GM12878 (cell line): Measurements from ENCODE around the gene LTBP4. TPM values are rescaled to one million over a fixed set of nuclear protein-coding genes. Genes with fewer than 3 reads are reported as not detected.

Experiments used
- ATAC-seq: fragments of 200-7000 bp; cut with Tn5 transposase; 3 replicates; pipeline ENCODE4 v1.9.1; 2020; ENCODE audit warnings: mild to moderate bottlenecking, moderate library complexity
- BruUV-seq: library from RNA; stranded (reverse); fragments of 400-500 nt; replicated peaks from 2 replicates; lab custom pipeline; 2021; lab: Mats Ljungman, UMichigan
- CTCF ChIA-PET: fragments of 300-600 bp; sonication (Branson Sonifier 250); formaldehyde crosslinking; extraction: SDS; loops from one replicate; lab custom pipeline; 2021; ENCODE audit warnings: inconsistent platforms; lab: Yijun Ruan, JAX
- POLR2A ChIA-PET: fragments of 350-600 bp; formaldehyde crosslinking; extraction: SDS; loops from one replicate; lab custom pipeline; 2021; ENCODE audit warnings: inconsistent platforms; lab: Charles Lee
- RAD21 ChIA-PET: fragments of 300-600 bp; sonication (Branson Sonifier 250); formaldehyde crosslinking; loops from one replicate; lab custom pipeline; 2023; ENCODE audit warnings: antibody characterized with exemption; ENCODE audit not compliant: unreplicated experiment; lab: Charles Lee
- SMC1A ChIA-PET: fragments of 300-600 bp; sonication (Branson Sonifier 250); formaldehyde crosslinking; loops from one replicate; lab custom pipeline; 2023; ENCODE audit not compliant: unreplicated experiment, uncharacterized antibody; lab: Charles Lee
- DNase-seq: peaks from one replicate; pipeline ENCODE4 v3.0.0-alpha.2; 2011; ENCODE audit warnings: low read depth, low spot score
- FAIRE-seq: peaks from 3 replicates; lab custom pipeline; 2011; peaks lifted over from hg19 to GRCh38; lab: Jason Lieb, UNC
- H2AFZ ChIP-seq: 2 replicates; pipeline ENCODE4 v1.6.0; 2011; ENCODE audit warnings: low read depth, low read length, control low read depth; ENCODE audit not compliant: control insufficient read depth
- H3K27ac ChIP-seq: 2 replicates; pipeline ENCODE4 v1.5.1; 2011; ENCODE audit warnings: control low read depth; ENCODE audit not compliant: control insufficient read depth, insufficient read depth
- H3K27me3 ChIP-seq, 2 experiments: replicated peaks in 1 of 2; 2 replicates each; pipeline versions ENCODE4 v1.6.0 to v1.6.1; 2011; ENCODE audit warnings: low read length in 1 of 2; ENCODE audit not compliant: control insufficient read depth in 2 of 2, insufficient read depth in 2 of 2
- H3K36me3 ChIP-seq, 2 experiments: 2 replicates each; pipeline ENCODE4 v1.5.1; 2011; ENCODE audit warnings: low read length in 1 of 2; ENCODE audit not compliant: control insufficient read depth in 2 of 2, insufficient read depth in 2 of 2
- H3K4me1 ChIP-seq: 2 replicates; pipeline ENCODE4 v1.6.1; 2011; ENCODE audit warnings: mild to moderate bottlenecking, low read length, moderate library complexity, mixed read lengths; ENCODE audit not compliant: control insufficient read depth, insufficient read depth
- H3K4me2 ChIP-seq: 2 replicates; pipeline ENCODE4 v1.6.0; 2011; ENCODE audit warnings: control low read depth; ENCODE audit not compliant: control insufficient read depth, insufficient read depth
- H3K4me3 ChIP-seq: fragments of 200-600 bp; sonication (generic); 2 replicates; pipeline ENCODE4 v1.5.1; 2016
- H3K79me2 ChIP-seq: 2 replicates; pipeline ENCODE4 v1.6.0; 2011; ENCODE audit warnings: low read length; ENCODE audit not compliant: control insufficient read depth, insufficient read depth
- H3K9ac ChIP-seq: 2 replicates; pipeline ENCODE4 v1.8.0; 2011; ENCODE audit warnings: low read length, control low read depth, mixed read lengths; ENCODE audit not compliant: control insufficient read depth, insufficient read depth
- H3K9me3 ChIP-seq: replicated peaks from 3 replicates; pipeline ENCODE4 v1.5.1; 2011; ENCODE audit warnings: mild to moderate bottlenecking, low read length; ENCODE audit not compliant: control insufficient read depth, insufficient read depth
- H4K20me1 ChIP-seq: 2 replicates; pipeline ENCODE4 v1.6.0; 2011; ENCODE audit not compliant: control insufficient read depth, insufficient read depth
- CHD1 ChIP-seq: IDR thresholded peaks from 2 replicates; pipeline ENCODE4 v1.6.1; 2012; ENCODE audit warnings: low read depth, low read length, improper control_type of control experiment
- EZH2 ChIP-seq: IDR thresholded peaks from 2 replicates; pipeline ENCODE4 v1.6.1; 2012; ENCODE audit warnings: low read depth, mild to moderate bottlenecking, control low read depth, inconsistent platforms, low read length, borderline replicate concordance; ENCODE audit not compliant: control insufficient read depth
- FOXK2 ChIP-seq: fragments of 450-650 bp; IDR thresholded peaks from 2 replicates; pipeline ENCODE4 v1.6.1; 2017; ENCODE audit warnings: mild to moderate bottlenecking, moderate library complexity
- GATAD2B ChIP-seq: fragments of 450-650 bp; conservative IDR thresholded peaks from 2 replicates; pipeline ENCODE4 v1.6.1; 2017; ENCODE audit warnings: low read depth, mild to moderate bottlenecking, moderate library complexity
- MAX ChIP-seq: IDR thresholded peaks from 2 replicates; pipeline ENCODE4 v1.6.1; 2012; ENCODE audit warnings: low read depth, low read length, improper control_type of control experiment
- MYB ChIP-seq: fragments of 150-350 bp; IDR thresholded peaks from 2 replicates; pipeline ENCODE4 v1.6.1; 2014; ENCODE audit warnings: mild to moderate bottlenecking, low read depth, low read length, borderline replicate concordance
- NFYB ChIP-seq: IDR thresholded peaks from 2 replicates; pipeline ENCODE4 v1.6.1; 2011; ENCODE audit warnings: low read depth, mild to moderate bottlenecking, low read length, improper control_type of control experiment, moderate library complexity; ENCODE audit not compliant: insufficient read depth
- POLR2A ChIP-seq: IDR thresholded peaks from 2 replicates; pipeline ENCODE4 v1.6.1; 2011; ENCODE audit warnings: low read depth, mild to moderate bottlenecking, low read length
- POLR2AphosphoS2 ChIP-seq: IDR thresholded peaks from 2 replicates; pipeline ENCODE4 v1.6.1; 2011; ENCODE audit warnings: low read depth, mild to moderate bottlenecking, low read length, improper control_type of control experiment, moderate library complexity
- SKIL ChIP-seq: fragments of 450-650 bp; IDR thresholded peaks from 2 replicates; pipeline ENCODE4 v1.6.1; 2017; ENCODE audit warnings: mild to moderate bottlenecking, low read depth, inconsistent platforms; ENCODE audit not compliant: poor library complexity, severe bottlenecking
- YBX1 ChIP-seq: fragments of 450-650 bp; IDR thresholded peaks from 2 replicates; pipeline ENCODE4 v1.6.1; 2016; ENCODE audit warnings: antibody characterized with exemption
- YY1 ChIP-seq: IDR thresholded peaks from 2 replicates; pipeline ENCODE4 v1.6.1; 2011; ENCODE audit warnings: low read depth, mild to moderate bottlenecking, low read length
- WGBS: methylation state at CpG from one replicate; pipeline ENCODE4 v1.1.6; 2016; ENCODE audit warnings: low lambda C conversion rate; ENCODE audit not compliant: insufficient replicate concordance, insufficient coverage; ENCODE audit errors: missing lambda C conversion rate; 5-methylcytosine and 5-hydroxymethylcytosine counted together
- in situ Hi-C: fragments of 300-500 bp; cut with MboI; formaldehyde crosslinking; loops from 9 replicates; pipeline ENCODE4 v1.14.3; 2018; ENCODE audit warnings: mixed read lengths
- intact Hi-C: fragments of 100-400 bp; cut with micrococcal nuclease; formaldehyde crosslinking; loops from one replicate; pipeline ENCODE4 v1.14.2; 2022; ENCODE audit not compliant: unreplicated experiment
- polyA plus RNA-seq, 11 experiments: library from polyadenylated mRNA; depleted of rRNA in 4 of 11; unstranded in 6 of 11; stranded (reverse) in 5 of 11; fragments of >200 nt; fragmentation: Nextera tagmentation in 4 of 11; fragmentation: Illumina TruSeq in 1 of 11; extraction: Ambion mirVana in 4 of 11; extraction: Trizol in 1 of 11; gene quantifications; 1 replicate in 1 of 11; 2 replicates in 10 of 11; pipeline versions ENCODE4 v1.2.1 to v1.2.3, GENCODE V29; 2011 to 2016; ENCODE audit warnings: inconsistent platforms in 2 of 11, missing spikeins in 2 of 11, low read depth in 1 of 11
- total RNA-seq, 4 experiments: library from RNA; depleted of rRNA in 3 of 4; stranded (reverse); fragments of >200 nt in 3 of 4; fragmentation: Illumina TruSeq in 1 of 4; extraction: Trizol in 1 of 4; gene quantifications; 2 replicates each; pipeline versions ENCODE4 v1.2.1 to v1.2.3, GENCODE V29; 2013 to 2021

LTBP4 gene
- total and polyA plus RNA-seq, 10 of the 15 experiments (the other 5 are each of a cell fraction or from before 2014, with no cell fraction given): 0.09 to 34.6 (median 8.5) TPM; not detected in 1

- CTCF ChIA-PET: interaction anchor here (1.0 kb wide), 1 partner anchor 33 kb away, joined by 4 read pairs; no protein-coding TSS in a partner anchor
- in situ Hi-C loops (no loop called here), intact Hi-C loops (no loop called here)
- SMC1A ChIA-PET: no interaction called here
- no peaks in the 10 kb centered on the region for H3K36me3 ChIP-seq
- no peak overlapping the region for H3K4me2 ChIP-seq
- H2AFZ ChIP-seq: no peak overlapping the region
- H3K4me3 ChIP-seq: no peak overlapping the region
- H3K79me2 ChIP-seq: no peaks in the 10 kb centered on the region
- TF ChIP-seq SKIL (no peak), NFYB (no peak), FOXK2 (no peak), GATAD2B (no peak), CHD1 (no peak), MAX (no peak), MYB (no peak), EZH2 (no peak), POLR2A (no peak), POLR2AphosphoS2 (no peak), YBX1 (no peak), YY1 (no peak)
- POLR2A ChIA-PET: no interaction called here
- 59% methylated on average over 14 of the region's 14 CpGs for WGBS
- H3K27me3 ChIP-seq: peaks cover 4 to 11% of the 10 kb centered on the region in 2 experiments; a peak in 3 of 4 replicates
- no peak overlapping the region for H3K9ac ChIP-seq
- RAD21 ChIA-PET: no interaction called here
- DNase-seq: no peak
- H3K4me1 ChIP-seq: peaks cover 4% of the 10 kb centered on the region
- no peaks in the 10 kb centered on the region for H4K20me1 ChIP-seq
- no peak for ATAC-seq
- H3K9me3 ChIP-seq: no peaks in the 10 kb centered on the region
- BruUV-seq: no TSS peak
- H3K27ac ChIP-seq: no peak overlapping the region
- no peak for FAIRE-seq
Measured at GRCh38 chr19:40565910-40566495, 35.2 kb upstream of the LTBP4 start.
